ENCODE measurements around the gene MRPL52.
A peak's percentile ranks its signal among the peaks of the same experiment; 100 is the strongest.
"Not testable (repeated sequence)": the region's sequence is repeated elsewhere in the genome, so short reads cannot be mapped to it uniquely, and the experiment has no call there.

The MRPL52 gene

DNA sequence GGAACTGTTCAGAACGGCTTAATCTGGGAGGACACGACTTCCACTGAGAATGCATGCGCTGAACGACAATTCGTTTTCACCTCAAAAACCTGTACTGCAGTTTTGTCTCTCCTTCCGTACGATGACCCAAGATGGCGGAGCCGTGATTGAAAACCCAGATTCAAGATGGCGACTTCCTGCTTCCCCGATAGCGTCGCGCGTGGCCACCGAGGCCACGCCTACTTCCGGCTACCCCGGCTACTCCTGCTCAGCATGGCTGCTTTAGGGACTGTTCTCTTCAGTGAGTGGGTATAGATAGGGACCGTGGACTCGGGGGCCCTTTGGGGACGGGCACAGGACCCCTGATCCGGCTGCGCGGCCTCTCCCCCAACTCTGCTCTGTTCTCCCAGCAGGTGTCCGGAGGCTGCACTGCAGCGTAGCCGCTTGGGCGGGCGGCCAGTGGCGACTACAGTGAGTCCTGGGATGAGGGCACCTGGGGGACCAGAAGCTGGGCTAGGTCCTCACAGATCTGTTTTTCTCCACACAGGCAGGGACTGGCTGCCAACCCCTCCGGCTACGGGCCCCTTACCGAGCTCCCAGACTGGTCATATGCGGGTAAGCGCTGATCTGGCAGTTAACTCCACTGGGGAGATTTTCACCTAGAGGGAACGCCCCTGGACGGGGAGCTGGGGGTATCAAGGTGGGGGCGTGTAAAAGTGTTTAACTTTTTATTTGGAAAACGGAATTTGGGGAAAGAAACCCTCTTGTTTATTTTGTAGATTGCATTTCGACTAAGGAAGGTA, at the start of gene MRPL52:
Gene MRPL52, plus strand, starts transcription at position 227 of the 782 bp plus-strand sequence. Its CDS starts 26 bp downstream, at position 253.
- DNase-seq (ENCODE audit: low read depth): peak; percentile 83

GRCh38 chr14:22780105-22780679, 49.5 kb upstream of the MRPL52 start:
- no peak for DNase-seq (ENCODE audit: low read depth)

DNA sequence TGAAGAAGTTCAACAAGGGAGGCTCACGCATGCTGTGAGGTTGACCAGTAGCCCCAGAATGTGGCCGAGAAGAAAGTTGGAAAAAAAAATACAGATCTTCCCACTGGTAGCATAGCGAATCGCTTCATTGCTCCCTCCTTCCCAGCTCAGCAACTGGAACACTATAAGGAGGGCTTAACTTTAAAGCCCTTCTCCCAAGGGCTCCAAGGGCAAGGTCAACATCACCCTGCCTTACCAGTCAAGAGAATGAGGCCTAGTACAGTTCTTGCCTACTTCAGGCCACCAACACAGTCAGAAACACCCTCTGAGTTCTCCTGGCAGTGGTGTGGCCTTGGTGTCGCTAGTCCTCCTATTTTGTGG, 48.8 kb upstream of the MRPL52 start:
- DNase-seq (ENCODE audit: low read depth): no peak

- DNase-seq (ENCODE audit: low read depth): no peak
Measured at GRCh38 chr14:22781301-22781991, 48.2 kb upstream of the MRPL52 start.

DNA sequence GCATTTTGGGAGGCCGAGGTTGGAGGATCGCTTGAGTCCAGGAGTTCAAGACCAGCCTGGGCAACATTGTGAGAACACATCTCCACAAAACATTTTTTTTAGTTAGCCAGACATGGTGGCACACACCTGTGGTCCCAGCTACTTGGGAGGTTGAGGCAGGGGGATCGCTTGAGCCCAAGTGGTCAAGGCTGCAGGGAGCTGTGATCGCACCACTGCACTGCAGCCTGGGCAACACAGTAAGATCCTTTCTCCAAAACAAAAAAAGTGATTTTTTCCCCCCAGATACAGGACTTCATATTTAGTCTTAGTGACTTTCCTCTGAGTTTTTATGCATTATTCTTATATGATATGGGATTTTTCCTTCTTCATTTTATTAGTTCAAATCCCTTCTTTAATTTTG, 43.0 kb upstream of the MRPL52 start:
- no peak for DNase-seq (ENCODE audit: low read depth)

GRCh38 chr14:22791301-22791700, 38.4 kb upstream of the MRPL52 start:
- no peak for DNase-seq (ENCODE audit: low read depth)

- DNase-seq (ENCODE audit: low read depth): no peak
Measured at GRCh38 chr14:22792158-22792557, 37.5 kb upstream of the MRPL52 start.

- DNase-seq (ENCODE audit: low read depth): not testable (repeated sequence)
Measured at GRCh38 chr14:22793550-22793949, 36.1 kb upstream of the MRPL52 start.

GRCh38 chr14:22793976-22794375, 35.7 kb upstream of the MRPL52 start:
- no peak for DNase-seq (ENCODE audit: low read depth)

- no peak for DNase-seq (ENCODE audit: low read depth)
Measured at GRCh38 chr14:22794551-22794951, 35.1 kb upstream of the MRPL52 start.

GRCh38 chr14:22796087-22796707, 33.5 kb upstream of the MRPL52 start:
- no peak for DNase-seq (ENCODE audit: low read depth)

DNA sequence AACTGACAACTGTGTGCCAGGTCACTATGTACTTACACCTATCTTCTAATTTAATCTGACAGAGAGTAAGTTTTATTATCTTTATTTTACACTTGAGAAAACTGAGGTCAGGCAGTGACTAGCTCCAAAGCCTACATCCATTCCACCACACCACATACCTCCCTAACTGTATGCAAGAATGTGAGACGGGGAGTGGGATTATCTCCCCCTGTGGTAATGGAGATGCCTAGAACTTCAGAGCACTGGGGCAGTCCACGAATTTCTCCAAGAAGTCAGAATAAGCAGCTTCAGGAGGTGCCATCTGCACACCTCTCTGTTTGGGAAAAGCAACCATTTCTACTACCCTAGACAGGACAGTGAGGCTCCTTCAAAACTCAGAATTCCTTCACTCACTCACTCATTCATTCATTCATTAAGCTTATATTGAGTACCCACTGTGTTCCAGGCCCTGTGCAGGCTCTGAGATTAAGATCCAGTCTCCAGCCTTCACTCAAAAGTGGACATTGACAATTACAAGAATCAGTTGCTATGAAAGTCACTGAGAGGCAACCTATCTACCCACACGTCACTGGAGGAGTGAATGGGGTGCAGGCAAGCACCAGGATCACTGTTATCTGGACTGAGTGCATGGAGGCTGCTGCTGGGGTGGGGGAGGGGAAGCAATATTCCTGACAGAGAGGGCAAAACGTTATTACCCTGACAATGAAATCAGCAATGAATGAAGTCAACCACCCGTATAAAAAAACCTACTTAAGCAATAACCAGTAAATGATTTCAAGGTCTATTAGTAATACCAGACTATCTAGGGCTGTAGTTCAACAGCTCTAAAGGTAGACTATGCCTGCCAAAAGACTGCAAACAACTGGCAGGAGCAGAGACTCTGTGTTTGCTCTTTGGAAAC, 32.4 kb upstream of the MRPL52 start:
- DNase-seq (ENCODE audit: low read depth): no peak

DNA sequence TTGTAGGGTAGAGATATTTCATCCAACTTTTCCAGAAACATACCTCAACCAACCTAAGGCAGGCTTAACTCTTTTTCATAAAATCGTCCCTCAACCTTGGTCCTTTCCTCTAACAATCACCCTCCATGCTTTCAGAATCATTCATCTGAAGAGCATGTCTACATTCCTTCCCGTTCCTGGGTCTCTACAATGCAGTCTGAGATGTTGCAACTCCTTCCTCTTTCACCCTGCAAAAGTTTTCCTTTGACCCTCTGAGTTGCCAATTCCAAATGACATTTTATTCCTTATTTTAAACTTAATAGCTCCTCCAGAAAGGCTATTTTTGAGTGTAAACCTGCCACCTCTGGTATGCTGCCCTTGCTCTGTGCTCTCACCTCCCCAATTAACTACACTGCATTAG, 31.2 kb upstream of the MRPL52 start:
- DNase-seq (ENCODE audit: low read depth): no peak

GRCh38 chr14:22800346-22800745, 29.3 kb upstream of the MRPL52 start:
- no peak for DNase-seq (ENCODE audit: low read depth)

DNA sequence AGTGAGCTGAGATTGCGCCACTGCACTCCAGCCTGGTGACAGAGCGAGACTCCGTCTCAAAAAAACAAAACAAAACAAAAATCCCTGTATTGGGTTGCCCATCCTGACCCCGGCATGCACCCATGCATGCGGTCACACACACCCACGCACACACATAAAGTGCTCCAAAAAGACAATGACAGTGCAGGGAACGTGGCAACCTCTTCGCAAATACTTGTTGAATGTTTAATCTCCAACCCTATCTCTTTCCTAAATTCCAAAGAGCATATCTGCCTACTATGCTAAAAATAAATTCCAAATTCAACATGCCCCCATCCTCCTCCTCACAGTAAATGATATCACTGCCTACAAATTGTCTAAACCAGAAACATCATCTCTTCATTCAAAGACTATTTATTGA, 28.0 kb upstream of the MRPL52 start:
- no peak for DNase-seq (ENCODE audit: low read depth)

DNA sequence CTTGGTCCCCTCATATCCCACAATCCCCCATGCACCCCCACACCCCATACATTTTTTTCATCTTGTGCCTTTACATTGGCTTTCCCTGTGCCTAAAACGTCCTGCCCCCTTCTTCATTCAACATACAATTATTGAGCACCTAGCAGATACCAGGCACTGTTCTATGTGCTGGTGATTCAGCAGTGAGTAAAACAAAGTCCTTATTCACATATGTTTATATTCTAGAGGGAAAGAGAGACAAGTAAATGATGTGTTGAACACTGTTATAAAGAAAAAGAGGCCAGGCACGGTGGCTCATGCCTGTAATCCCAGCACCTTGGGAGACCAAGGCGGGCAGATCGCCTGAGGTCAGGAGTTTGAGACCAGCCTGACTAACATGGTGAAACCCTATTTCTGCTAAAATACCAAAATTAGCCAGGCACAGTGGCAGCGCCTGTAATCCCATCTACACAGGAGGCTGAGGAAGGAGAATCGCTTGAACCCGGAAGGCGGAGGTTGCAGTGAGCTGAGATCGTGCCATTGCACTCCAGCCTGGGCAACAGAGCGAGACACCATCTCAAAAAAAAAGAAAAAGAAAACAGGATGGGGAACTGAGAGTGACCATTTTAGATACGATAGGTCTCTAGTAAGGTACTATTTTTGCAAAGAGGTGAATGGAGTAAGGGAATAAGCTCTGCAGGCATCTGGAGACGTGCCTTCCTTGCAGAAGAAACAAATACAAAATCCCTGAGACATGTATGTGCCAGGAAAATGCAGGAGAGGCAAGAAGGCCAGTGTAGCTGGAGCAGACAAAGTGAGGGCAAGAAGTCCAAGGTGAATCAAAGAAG, 26.6 kb upstream of the MRPL52 start:
- no peak for DNase-seq (ENCODE audit: low read depth)

- DNase-seq (ENCODE audit: low read depth): no peak
Measured at GRCh38 chr14:22803687-22803974, 26.1 kb upstream of the MRPL52 start.

- not testable (repeated sequence) for DNase-seq (ENCODE audit: low read depth)
Measured at GRCh38 chr14:22805235-22805634, 24.5 kb upstream of the MRPL52 start.

DNA sequence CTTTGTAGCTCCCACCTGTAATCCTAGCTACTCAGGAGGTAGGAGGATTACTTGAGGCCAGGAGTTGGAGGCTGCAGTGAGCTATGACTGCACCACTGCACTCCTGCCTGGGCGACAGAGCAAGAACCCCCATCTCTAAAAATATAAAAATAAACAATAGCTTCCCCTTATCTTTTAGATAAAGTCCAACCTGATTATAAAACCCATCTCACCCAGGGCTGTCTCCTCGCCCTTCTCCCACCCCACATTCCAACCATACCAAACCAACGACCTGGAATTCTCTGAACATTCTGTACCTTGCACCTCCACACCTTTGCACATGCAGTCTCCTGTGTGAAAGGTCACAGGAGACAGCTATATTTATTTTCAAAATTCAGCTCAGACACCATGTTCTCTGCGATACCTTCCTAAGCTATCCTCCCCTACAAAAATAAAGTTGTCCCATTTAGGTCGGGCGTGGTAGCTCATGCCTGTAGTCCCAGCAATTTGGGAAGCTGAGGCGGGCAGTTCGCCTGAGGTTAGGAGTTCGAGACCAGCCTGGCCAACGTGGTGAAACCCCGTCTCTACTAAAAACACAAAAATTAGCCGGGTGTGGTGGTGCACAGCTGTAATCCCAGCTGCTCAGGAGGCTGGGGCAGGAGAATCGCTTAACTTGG, 22.1 kb upstream of the MRPL52 start:
- DNase-seq (ENCODE audit: low read depth): no peak

DNA sequence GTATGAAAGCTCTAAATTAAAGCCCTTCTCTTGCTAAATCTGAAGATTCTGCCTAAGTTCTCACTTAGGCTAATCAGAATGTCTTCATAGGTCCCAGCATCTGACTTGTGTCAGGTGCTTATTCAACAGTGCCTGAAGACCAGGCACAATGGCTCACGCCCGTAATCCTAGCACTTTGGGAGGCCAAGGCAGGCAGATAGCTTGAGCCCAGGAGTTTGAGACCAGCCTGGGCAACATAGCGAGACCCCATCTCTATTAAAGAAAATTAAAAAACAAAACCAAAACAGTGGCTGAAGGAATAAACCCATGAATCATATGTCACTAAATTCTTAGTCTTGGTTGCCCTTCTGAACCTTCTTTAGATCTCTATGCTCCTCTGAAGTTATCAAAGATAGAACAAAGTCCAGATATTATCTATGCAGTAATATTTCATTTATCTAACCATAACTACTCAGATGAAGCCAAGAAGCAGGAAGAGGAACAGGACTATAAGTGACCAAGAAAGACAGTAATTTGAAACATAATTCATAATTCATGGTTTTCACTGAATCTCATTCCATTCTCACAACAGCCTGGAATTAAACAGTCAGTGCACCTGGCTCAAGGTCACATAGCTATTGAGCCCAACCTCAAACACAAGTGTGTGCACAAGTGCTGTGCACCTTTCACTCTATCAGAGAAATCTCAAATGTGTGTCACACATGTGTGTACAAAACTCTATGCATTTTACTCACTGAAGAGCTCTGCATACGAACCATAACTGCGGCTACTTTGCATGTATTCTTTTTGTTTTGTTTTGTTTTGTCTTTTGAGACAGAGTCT, 21.1 kb upstream of the MRPL52 start:
- DNase-seq (ENCODE audit: low read depth): no peak
